ENCODE results near the gene MIOX. TPM values are rescaled to one million over a fixed set of nuclear protein-coding genes. Genes with fewer than 3 reads are reported as not detected.

MIOX gene
- total and polyA plus RNA-seq, 2 of the 13 experiments (the other 11 are each of a cell fraction or from before 2014, with no cell fraction given) = 1.5 to 2.9 TPM

DNA sequence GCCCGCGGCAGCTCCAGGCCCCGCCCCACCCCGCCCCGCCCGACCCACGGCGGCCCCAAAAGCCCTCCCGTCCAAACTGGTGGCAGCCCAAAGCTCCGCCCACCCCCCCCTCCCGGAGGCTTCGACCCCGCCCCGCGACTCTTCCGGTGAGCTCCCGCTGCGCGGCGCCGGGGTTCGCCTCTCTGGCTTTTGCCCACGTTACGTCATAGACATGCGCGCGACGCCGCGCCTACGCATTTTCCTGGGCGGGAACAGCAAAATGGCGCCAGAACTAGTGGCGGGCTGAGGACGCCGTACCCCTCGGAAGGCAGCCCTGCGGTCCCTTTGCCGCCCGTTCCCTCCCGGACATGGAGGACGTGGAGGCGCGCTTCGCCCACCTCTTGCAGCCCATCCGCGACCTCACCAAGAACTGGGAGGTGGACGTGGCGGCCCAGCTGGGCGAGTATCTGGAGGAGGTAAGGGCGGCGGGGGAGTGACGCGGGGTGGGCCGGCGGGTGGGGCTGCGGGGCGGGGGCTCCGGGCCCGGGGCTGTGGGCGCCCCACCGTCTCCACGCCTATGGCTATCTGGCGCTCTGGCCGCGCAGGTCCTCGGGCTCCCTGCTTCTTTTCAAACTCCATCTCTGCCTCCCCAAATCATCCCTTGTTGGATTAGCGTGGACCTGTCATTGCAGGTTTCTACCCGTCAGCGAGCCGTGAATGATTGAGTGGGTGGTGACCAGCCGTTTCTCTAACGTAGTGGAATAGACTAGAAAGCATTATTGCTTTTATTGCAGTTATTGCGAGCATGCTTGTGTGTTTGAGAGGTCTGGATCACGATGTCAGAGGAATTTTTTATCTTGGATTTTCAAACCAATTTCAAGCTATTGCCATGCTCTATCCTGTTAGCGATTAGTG, 21.6 kb downstream of the MIOX start, which contains the start of gene NCAPH2 (continued):
- TF ChIP-seq, protein P1, sequence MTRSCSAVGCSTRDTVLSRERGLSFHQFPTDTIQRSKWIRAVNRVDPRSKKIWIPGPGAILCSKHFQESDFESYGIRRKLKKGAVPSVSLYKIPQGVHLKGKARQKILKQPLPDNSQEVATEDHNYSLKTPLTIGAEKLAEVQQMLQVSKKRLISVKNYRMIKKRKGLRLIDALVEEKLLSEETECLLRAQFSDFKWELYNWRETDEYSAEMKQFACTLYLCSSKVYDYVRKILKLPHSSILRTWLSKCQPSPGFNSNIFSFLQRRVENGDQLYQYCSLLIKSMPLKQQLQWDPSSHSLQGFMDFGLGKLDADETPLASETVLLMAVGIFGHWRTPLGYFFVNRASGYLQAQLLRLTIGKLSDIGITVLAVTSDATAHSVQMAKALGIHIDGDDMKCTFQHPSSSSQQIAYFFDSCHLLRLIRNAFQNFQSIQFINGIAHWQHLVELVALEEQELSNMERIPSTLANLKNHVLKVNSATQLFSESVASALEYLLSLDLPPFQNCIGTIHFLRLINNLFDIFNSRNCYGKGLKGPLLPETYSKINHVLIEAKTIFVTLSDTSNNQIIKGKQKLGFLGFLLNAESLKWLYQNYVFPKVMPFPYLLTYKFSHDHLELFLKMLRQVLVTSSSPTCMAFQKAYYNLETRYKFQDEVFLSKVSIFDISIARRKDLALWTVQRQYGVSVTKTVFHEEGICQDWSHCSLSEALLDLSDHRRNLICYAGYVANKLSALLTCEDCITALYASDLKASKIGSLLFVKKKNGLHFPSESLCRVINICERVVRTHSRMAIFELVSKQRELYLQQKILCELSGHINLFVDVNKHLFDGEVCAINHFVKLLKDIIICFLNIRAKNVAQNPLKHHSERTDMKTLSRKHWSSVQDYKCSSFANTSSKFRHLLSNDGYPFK (CRISPR knock-in tag; IDR thresholded peaks at IDR 0.05; ENCODE audit: borderline replicate concordance) = peak; percentile 43; the same call in 1 of the 2 replicates
- peak; percentile 17; the same call in 1 of the 2 replicates for TF ChIP-seq SOX5 (CRISPR knock-in tag; IDR thresholded peaks at IDR 0.05; ENCODE audit: borderline replicate concordance)
- peak; percentile 35 for TF ChIP-seq SRSF1 (optimal IDR thresholded peaks at IDR 0.05; ENCODE audit: low read depth, low read length)
- TF ChIP-seq, protein P2, sequence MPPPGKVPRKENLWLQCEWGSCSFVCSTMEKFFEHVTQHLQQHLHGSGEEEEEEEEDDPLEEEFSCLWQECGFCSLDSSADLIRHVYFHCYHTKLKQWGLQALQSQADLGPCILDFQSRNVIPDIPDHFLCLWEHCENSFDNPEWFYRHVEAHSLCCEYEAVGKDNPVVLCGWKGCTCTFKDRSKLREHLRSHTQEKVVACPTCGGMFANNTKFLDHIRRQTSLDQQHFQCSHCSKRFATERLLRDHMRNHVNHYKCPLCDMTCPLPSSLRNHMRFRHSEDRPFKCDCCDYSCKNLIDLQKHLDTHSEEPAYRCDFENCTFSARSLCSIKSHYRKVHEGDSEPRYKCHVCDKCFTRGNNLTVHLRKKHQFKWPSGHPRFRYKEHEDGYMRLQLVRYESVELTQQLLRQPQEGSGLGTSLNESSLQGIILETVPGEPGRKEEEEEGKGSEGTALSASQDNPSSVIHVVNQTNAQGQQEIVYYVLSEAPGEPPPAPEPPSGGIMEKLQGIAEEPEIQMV (CRISPR knock-in tag; IDR thresholded peaks at IDR 0.05; ENCODE audit: low read depth) = no peak
- TF ChIP-seq GLI4 (CRISPR knock-in tag; IDR thresholded peaks at IDR 0.05; ENCODE audit: borderline replicate concordance) = no peak
- TF ChIP-seq ZNF3 (CRISPR knock-in tag; IDR thresholded peaks at IDR 0.05) = no peak
- no peak for TF ChIP-seq ZNF713 (CRISPR knock-in tag; IDR thresholded peaks at IDR 0.05)
- TF ChIP-seq POLR2G (IDR thresholded peaks at IDR 0.05; ENCODE audit: low read depth, low read length) = peak; percentile 58
- TF ChIP-seq U2AF1 (optimal IDR thresholded peaks at IDR 0.05; ENCODE audit: low read depth, low read length) = no peak
- TF ChIP-seq MAFF (IDR thresholded peaks at IDR 0.05; ENCODE audit: low read depth, low read length) = no peak
- TF ChIP-seq, protein P3, sequence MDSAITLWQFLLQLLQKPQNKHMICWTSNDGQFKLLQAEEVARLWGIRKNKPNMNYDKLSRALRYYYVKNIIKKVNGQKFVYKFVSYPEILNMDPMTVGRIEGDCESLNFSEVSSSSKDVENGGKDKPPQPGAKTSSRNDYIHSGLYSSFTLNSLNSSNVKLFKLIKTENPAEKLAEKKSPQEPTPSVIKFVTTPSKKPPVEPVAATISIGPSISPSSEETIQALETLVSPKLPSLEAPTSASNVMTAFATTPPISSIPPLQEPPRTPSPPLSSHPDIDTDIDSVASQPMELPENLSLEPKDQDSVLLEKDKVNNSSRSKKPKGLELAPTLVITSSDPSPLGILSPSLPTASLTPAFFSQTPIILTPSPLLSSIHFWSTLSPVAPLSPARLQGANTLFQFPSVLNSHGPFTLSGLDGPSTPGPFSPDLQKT (CRISPR knock-in tag; IDR thresholded peaks at IDR 0.05; ENCODE audit: borderline replicate concordance) = 0 out of 2 replicates have a peak, but pooled peaks have one; percentile 51
- TF ChIP-seq ZNF256 (CRISPR knock-in tag; conservative IDR thresholded peaks at IDR 0.05) = no peak
- TF ChIP-seq ZMYM2 (CRISPR knock-in tag; IDR thresholded peaks at IDR 0.05) = no peak
- peak; percentile 89 for TF ChIP-seq KMT2B (CRISPR knock-in tag; IDR thresholded peaks at IDR 0.05)
- TF ChIP-seq, protein P4, sequence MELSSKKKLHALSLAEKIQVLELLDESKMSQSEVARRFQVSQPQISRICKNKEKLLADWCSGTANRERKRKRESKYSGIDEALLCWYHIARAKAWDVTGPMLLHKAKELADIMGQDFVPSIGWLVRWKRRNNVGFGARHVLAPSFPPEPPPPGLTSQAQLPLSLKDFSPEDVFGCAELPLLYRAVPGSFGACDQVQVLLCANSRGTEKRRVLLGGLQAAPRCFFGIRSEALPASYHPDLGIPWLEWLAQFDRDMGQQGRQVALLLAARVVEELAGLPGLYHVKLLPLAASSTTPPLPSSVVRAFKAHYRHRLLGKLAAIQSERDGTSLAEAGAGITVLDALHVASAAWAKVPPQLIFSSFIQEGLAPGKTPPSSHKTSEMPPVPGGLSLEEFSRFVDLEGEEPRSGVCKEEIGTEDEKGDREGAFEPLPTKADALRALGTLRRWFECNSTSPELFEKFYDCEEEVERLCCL (CRISPR knock-in tag; IDR thresholded peaks at IDR 0.05; ENCODE audit: borderline replicate concordance) = no peak
- no peak for TF ChIP-seq SYNCRIP (IDR thresholded peaks at IDR 0.05; ENCODE audit: insufficient read depth, low read depth, low read length)
- TF ChIP-seq ERF (CRISPR knock-in tag; IDR thresholded peaks at IDR 0.05) = peak; percentile 49; the same call in 1 of the 2 replicates
- TF ChIP-seq ZNF501 (CRISPR knock-in tag; IDR thresholded peaks at IDR 0.05) = no peak; the same call in 1 of the 2 replicates
- peak; percentile 77; the same call in 1 of the 2 replicates for TF ChIP-seq MAZ (IDR thresholded peaks at IDR 0.05; ENCODE audit: borderline replicate concordance, low read depth, low read length)
- peak; percentile 51 for TF ChIP-seq MAZ (CRISPR knock-in tag; IDR thresholded peaks at IDR 0.05; ENCODE audit: low read depth)
- TF ChIP-seq, protein P5, sequence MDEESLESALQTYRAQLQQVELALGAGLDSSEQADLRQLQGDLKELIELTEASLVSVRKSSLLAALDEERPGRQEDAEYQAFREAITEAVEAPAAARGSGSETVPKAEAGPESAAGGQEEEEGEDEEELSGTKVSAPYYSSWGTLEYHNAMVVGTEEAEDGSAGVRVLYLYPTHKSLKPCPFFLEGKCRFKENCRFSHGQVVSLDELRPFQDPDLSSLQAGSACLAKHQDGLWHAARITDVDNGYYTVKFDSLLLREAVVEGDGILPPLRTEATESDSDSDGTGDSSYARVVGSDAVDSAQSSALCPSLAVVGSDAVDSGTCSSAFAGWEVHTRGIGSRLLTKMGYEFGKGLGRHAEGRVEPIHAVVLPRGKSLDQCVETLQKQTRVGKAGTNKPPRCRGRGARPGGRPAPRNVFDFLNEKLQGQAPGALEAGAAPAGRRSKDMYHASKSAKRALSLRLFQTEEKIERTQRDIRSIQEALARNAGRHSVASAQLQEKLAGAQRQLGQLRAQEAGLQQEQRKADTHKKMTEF (CRISPR knock-in tag; IDR thresholded peaks at IDR 0.05) = no peak
